ES-I3 (cell line): ENCODE measurements around the gene GARRE1.

Experiments
- H3K36me3 ChIP-seq: 2 replicates; pipeline ENCODE4 v1.6.1; 2013; ENCODE audit warnings: mild to moderate bottlenecking, low read length, control low read depth, moderate library complexity; ENCODE audit not compliant: insufficient read depth
- H3K4me1 ChIP-seq: 2 replicates; pipeline ENCODE4 v1.6.1; 2013; ENCODE audit warnings: mild to moderate bottlenecking, control low read depth, low read length; ENCODE audit not compliant: insufficient read depth
- H3K9ac ChIP-seq: 2 replicates; pipeline ENCODE4 v1.6.1; 2013; ENCODE audit warnings: low read depth, mild to moderate bottlenecking, low read length, moderate library complexity
- H3K9me3 ChIP-seq: 2 replicates; pipeline ENCODE4 v1.6.1; 2013; ENCODE audit warnings: mild to moderate bottlenecking, low read length, moderate library complexity; ENCODE audit not compliant: control insufficient read depth, insufficient read depth

Gene GARRE1

GRCh38 chr19:34282611-34283519 is 28.5 kb downstream of the GARRE1 start:
- no peak overlapping the region for H3K9ac ChIP-seq
- no peaks in the 10 kb centered on the region for H3K36me3 ChIP-seq
- H3K9me3 ChIP-seq: no peaks in the 10 kb centered on the region
- H3K4me1 ChIP-seq: no peaks in the 10 kb centered on the region

GRCh38 chr19:34284505-34284904 is 30.2 kb downstream of the GARRE1 start:
- H3K4me1 ChIP-seq: no peaks in the 10 kb centered on the region
- no peaks in the 10 kb centered on the region for H3K36me3 ChIP-seq
- no peaks in the 10 kb centered on the region for H3K9me3 ChIP-seq
- no peak overlapping the region for H3K9ac ChIP-seq

- H3K9me3 ChIP-seq: no peaks in the 10 kb centered on the region
Observed at GRCh38 chr19:34287662-34288140, 33.3 kb downstream of the GARRE1 start.

DNA sequence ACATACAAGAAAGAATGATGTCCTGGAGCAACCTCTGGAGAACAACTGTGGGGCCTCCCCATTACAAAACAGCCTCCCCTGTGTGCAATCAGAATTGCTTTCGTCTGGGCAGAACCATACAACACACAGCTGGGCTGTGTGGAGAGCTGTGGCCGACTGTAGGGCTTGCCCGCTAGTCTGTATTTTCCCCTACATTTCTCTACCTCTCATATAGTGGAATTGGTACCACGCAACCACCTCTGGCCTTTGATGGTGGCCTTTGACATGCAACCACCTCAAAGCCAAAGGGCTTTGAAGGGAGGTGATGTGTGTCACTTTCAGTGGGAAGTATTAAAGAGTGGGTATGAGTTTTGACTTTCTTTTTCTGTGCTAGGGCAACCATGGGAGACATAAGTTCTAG is 34.0 kb downstream of the GARRE1 start:
- Histone ChIP-seq H3K9ac (no peak overlapping the region), H3K9me3 (no peaks in the 10 kb centered on the region), H3K4me1 (no peaks in the 10 kb centered on the region), H3K36me3 (no peaks in the 10 kb centered on the region)

More at GRCh38 chr19:34287662-34288140, 33.3 kb downstream of the GARRE1 start:
- H3K36me3 ChIP-seq: no peaks in the 10 kb centered on the region
- no peaks in the 10 kb centered on the region for H3K4me1 ChIP-seq
- no peak overlapping the region for H3K9ac ChIP-seq

- no peaks in the 10 kb centered on the region for H3K9me3 ChIP-seq
- H3K4me1 ChIP-seq: no peaks in the 10 kb centered on the region
Observed at GRCh38 chr19:34291235-34291634, 36.9 kb downstream of the GARRE1 start.

DNA sequence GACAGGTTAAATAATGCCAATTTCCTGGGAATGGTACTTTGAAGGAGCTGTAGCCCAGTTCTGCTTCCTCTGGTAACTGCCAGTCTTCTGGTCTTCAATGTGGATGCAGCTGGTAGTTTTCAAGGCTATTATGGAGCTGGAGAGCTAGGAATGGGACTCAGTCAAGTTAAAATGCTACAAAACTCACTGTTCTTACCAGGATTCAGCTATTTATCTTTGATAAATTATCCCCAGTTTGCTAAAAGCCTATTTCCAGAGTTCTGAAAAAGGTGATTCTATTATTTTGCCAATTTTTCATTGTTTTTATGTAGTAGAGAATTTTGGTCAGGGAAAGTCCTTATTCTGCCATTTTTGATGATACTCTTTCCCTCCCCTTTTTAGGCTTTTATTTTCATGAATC is 40.7 kb downstream of the GARRE1 start:
- H3K9me3 ChIP-seq: no peaks in the 10 kb centered on the region
- H3K36me3 ChIP-seq: no peaks in the 10 kb centered on the region

More at GRCh38 chr19:34291235-34291634, 36.9 kb downstream of the GARRE1 start:
- Histone ChIP-seq H3K9ac (no peak overlapping the region), H3K36me3 (no peaks in the 10 kb centered on the region)

DNA sequence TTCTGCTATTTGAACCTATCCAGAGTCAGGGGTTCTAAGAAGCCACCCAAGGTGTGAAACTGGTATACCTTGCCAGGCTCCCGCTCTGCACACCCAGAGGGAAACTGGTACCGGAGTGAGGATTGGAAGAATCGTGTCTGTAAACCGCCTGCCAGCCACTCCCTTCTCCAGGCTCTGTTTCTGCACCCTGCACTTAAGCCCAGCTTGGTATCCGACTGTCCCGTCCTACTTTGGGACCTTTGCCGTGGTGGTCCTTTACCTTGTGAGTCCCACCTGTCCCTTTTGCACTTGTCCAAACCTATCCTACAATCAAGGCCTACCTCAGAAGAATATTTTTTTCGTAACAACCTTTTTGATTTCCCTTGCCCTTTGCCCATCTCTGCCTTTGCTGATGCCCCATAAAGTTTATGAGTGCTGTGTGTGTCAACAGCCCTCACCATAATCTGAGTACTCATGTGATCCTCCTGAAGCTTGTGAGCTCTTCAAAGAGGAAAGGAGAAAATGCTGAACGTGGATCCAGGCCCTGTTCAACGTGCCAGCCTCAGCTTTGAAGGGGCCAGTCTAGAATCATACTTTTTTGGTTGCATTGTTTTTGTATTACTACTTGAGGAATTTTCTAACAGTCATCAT is 44.7 kb downstream of the GARRE1 start:
- Histone ChIP-seq H3K9me3 (no peaks in the 10 kb centered on the region), H3K4me1 (no peaks in the 10 kb centered on the region), H3K9ac (no peak overlapping the region), H3K36me3 (no peaks in the 10 kb centered on the region)

More for the DNA sequence above, 40.7 kb downstream of the GARRE1 start:
- H3K9ac ChIP-seq: no peak overlapping the region
- no peaks in the 10 kb centered on the region for H3K4me1 ChIP-seq

DNA sequence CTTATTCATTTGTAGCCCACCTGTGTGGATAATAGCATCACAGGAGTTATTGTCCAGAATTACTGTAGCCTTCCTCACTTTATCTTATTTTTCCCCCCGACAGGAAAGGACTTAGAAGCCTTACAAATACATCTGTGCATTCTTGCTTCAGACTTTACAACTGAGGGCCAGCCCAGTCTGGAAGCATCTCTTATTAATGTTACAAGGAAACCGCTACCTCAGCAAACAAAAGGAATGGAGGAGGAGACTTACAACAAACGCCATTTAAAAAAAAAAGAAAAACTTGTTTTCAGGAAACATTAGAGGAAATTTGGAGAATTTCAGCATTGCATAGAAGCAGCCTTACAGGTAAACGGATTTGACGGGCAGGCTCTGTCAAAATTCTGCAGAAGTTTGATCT is 45.2 kb downstream of the GARRE1 start:
- Histone ChIP-seq H3K36me3 (no peaks in the 10 kb centered on the region), H3K9me3 (no peaks in the 10 kb centered on the region), H3K4me1 (no peaks in the 10 kb centered on the region), H3K9ac (no peak overlapping the region)

DNA sequence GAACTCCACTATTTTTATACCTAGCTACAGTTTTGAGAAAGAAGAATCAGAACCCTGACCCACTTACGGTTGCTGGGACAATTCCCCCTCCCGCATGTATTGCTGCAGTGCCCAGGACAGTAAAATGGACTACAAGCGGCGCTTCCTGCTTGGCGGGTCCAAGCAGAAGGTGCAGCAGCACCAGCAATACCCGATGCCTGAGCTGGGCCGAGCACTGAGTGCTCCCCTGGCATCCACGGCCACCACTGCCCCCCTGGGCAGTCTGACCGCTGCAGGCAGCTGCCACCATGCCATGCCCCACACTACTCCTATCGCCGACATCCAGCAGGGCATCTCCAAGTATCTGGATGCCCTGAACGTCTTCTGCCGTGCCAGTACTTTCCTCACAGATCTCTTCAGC is 46.0 kb downstream of the GARRE1 start:
- Histone ChIP-seq H3K4me1 (no peaks in the 10 kb centered on the region), H3K9ac (no peak overlapping the region), H3K36me3 (no peaks in the 10 kb centered on the region), H3K9me3 (no peaks in the 10 kb centered on the region)

GRCh38 chr19:34300962-34301361 is 46.6 kb downstream of the GARRE1 start:
- no peaks in the 10 kb centered on the region for H3K36me3 ChIP-seq
- no peaks in the 10 kb centered on the region for H3K4me1 ChIP-seq
- no peak overlapping the region for H3K9ac ChIP-seq
- no peaks in the 10 kb centered on the region for H3K9me3 ChIP-seq
